ENCODE measurements around the gene TAF11. TPM values are rescaled to one million over a fixed set of nuclear protein-coding genes. Genes with fewer than 3 reads are reported as not detected.
"Not testable (repeated sequence)": the region's sequence is repeated elsewhere in the genome, so short reads cannot be mapped to it uniquely, and the experiment has no call there.

The TAF11 gene
- total RNA-seq, 2 donors from 2014 or later: 44.7 to 50.4 TPM

DNA sequence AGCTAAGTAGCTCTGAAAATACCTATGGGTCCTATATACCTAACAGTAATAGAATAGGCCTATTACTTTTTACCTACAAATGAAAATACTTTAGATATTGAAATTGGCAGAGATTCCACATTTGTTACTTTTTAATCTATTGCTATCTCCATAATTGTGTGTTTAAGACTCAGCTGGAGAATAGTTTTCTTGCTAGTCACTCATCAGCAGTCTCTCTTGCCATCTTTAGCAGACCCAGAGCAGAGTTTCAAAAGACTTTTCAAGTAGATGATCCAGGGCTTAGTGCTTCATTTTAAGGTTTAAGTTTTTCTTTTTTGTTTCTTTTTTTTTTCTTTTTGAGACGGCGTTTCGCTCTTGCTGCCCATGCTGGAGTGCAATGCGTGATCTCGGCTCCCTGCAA lies 14.1 kb upstream of the TAF11 start:
- no peaks in the 10 kb centered on the region for H3K27me3 Mint-ChIP-seq (ENCODE audit: insufficient read depth)
- H3K36me3 ChIP-seq (ENCODE audit: control insufficient read depth, insufficient read depth, low read length): no peaks in the 10 kb centered on the region
- H3K4me1 Mint-ChIP-seq: peaks cover 8% of the 10 kb centered on the region
- H3K27me3 ChIP-seq (ENCODE audit: control insufficient read depth, insufficient read depth, low read length, poor library complexity, severe bottlenecking): no peaks in the 10 kb centered on the region
- H3K9me3 Mint-ChIP-seq: no peaks in the 10 kb centered on the region
- H3K9me3 ChIP-seq (ENCODE audit: control insufficient read depth, low read length): no peaks in the 10 kb centered on the region
- TF ChIP-seq, protein P1, sequence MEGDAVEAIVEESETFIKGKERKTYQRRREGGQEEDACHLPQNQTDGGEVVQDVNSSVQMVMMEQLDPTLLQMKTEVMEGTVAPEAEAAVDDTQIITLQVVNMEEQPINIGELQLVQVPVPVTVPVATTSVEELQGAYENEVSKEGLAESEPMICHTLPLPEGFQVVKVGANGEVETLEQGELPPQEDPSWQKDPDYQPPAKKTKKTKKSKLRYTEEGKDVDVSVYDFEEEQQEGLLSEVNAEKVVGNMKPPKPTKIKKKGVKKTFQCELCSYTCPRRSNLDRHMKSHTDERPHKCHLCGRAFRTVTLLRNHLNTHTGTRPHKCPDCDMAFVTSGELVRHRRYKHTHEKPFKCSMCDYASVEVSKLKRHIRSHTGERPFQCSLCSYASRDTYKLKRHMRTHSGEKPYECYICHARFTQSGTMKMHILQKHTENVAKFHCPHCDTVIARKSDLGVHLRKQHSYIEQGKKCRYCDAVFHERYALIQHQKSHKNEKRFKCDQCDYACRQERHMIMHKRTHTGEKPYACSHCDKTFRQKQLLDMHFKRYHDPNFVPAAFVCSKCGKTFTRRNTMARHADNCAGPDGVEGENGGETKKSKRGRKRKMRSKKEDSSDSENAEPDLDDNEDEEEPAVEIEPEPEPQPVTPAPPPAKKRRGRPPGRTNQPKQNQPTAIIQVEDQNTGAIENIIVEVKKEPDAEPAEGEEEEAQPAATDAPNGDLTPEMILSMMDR (conservative IDR thresholded peaks at IDR 0.05): no peak
- H3K27ac Mint-ChIP-seq: no peak overlapping the region
- WGBS, 2 experiments (ENCODE audit: insufficient coverage in 1 of 2, insufficient read length in 1 of 2): 97% methylated on average over 5 of the region's 5 CpGs; no CpG with 5 or more reads in 1 of the 2 experiments
- no peak overlapping the region for H3K4me3 ChIP-seq (ENCODE audit: low read length)
- no peak overlapping the region for H3K27ac ChIP-seq (ENCODE audit: low read depth, low read length)
- peaks cover 8% of the 10 kb centered on the region for H3K36me3 Mint-ChIP-seq (ENCODE audit: low read depth)
- no peak overlapping the region for H3K9ac ChIP-seq (ENCODE audit: extremely low read depth, low read length, poor library complexity, severe bottlenecking)
- DNase-seq: no peak
- no peaks in the 10 kb centered on the region for H3K4me1 ChIP-seq (ENCODE audit: control insufficient read depth, insufficient read depth, low read length)
- no peak overlapping the region for H3K4me3 Mint-ChIP-seq

DNA sequence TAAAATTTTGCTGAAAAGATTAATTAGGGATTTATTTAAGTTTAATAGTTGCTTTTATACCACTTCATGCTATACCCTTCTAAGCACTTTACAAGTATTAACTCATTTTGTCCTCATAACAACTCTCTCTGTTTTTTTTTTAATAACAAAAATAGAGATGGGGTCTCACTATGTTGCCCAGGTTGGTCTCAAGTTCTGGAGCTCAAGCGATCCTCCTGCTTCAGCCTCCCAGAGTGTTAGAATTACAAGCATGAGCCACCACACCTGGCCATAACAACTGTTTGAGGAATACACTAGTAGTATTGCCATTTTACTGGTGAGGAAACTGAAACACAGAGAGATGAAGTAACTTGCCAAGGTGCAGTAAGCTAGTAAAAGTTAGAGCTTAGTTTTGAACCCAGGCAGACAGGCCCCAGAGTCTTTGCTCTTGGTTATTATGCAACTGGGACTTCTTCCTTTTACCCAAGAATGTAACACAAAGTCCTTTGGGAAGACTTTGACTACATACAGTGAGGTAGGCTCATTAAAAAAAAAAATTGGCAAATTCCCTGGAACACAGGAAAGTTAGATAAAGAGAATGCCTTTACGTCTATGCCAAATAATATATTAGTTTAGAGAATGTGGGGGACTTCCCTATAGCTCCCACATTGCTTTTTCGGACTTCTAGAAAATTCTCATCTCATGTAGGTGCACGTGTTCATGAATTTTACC lies 12.6 kb upstream of the TAF11 start:
- H3K9me3 Mint-ChIP-seq: no peaks in the 10 kb centered on the region
- H3K36me3 ChIP-seq (ENCODE audit: control insufficient read depth, insufficient read depth, low read length): no peaks in the 10 kb centered on the region
- H3K27ac Mint-ChIP-seq: no peak overlapping the region
- no peaks in the 10 kb centered on the region for H3K9me3 ChIP-seq (ENCODE audit: control insufficient read depth, low read length)
- H3K27ac ChIP-seq (ENCODE audit: low read depth, low read length): no peak overlapping the region
- peaks cover 6% of the 10 kb centered on the region for H3K4me1 Mint-ChIP-seq
- peaks cover 8% of the 10 kb centered on the region for H3K36me3 Mint-ChIP-seq (ENCODE audit: low read depth)
- WGBS, 2 experiments (ENCODE audit: insufficient coverage in 1 of 2, insufficient read length in 1 of 2): 94 to 100% methylated on average over 1 to 4 of the region's 4 CpGs
- H3K27me3 ChIP-seq (ENCODE audit: control insufficient read depth, insufficient read depth, low read length, poor library complexity, severe bottlenecking): no peaks in the 10 kb centered on the region
- no peaks in the 10 kb centered on the region for H3K27me3 Mint-ChIP-seq (ENCODE audit: insufficient read depth)
- H3K4me3 ChIP-seq (ENCODE audit: low read length): no peak overlapping the region
- H3K4me1 ChIP-seq (ENCODE audit: control insufficient read depth, insufficient read depth, low read length): no peaks in the 10 kb centered on the region
- H3K4me3 Mint-ChIP-seq: no peak overlapping the region
- H3K9ac ChIP-seq (ENCODE audit: extremely low read depth, low read length, poor library complexity, severe bottlenecking): no peak overlapping the region
- DNase-seq: no peak
- TF ChIP-seq, protein P1 (conservative IDR thresholded peaks at IDR 0.05): no peak

DNA sequence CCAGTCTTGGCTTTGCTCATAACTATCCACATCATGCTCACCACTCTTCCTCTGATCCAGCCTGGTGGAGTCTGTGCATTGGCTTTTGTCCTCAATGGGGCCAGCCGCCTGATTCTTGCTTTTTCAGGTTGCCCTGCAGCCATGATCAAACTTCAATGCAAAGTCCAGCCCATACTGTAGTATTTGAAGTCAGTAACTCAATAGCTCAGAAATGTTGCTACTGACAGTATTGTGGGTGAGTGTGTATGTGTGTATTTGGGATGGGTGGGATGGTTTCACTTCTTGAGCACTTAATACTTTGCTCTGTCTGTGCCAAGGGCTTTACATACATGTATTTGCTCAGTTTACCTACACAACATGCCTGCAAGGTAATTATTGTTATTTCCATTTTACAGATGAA lies 11.9 kb upstream of the TAF11 start:
- not testable (repeated sequence) for H3K36me3 Mint-ChIP-seq (ENCODE audit: low read depth); H3K4me1 ChIP-seq (ENCODE audit: control insufficient read depth, insufficient read depth, low read length); H3K9me3 ChIP-seq (ENCODE audit: control insufficient read depth, low read length); H3K4me3 Mint-ChIP-seq; H3K27ac ChIP-seq (ENCODE audit: low read depth, low read length); H3K27me3 ChIP-seq (ENCODE audit: control insufficient read depth, insufficient read depth, low read length, poor library complexity, severe bottlenecking); H3K36me3 ChIP-seq (ENCODE audit: control insufficient read depth, insufficient read depth, low read length); H3K4me1 Mint-ChIP-seq; H3K9ac ChIP-seq (ENCODE audit: extremely low read depth, low read length, poor library complexity, severe bottlenecking); DNase-seq; H3K9me3 Mint-ChIP-seq; H3K27me3 Mint-ChIP-seq (ENCODE audit: insufficient read depth); H3K27ac Mint-ChIP-seq; H3K4me3 ChIP-seq (ENCODE audit: low read length)
- WGBS, 2 experiments (ENCODE audit: insufficient coverage in 1 of 2, insufficient read length in 1 of 2): 86% methylated on average over 1 of the region's 1 CpG; no CpG with 5 or more reads in 1 of the 2 experiments
